Measurements from ENCODE around the gene ARHGAP4.

Gene ARHGAP4

GRCh38 chrX:153863251-153863991, 62.6 kb downstream of the ARHGAP4 start:
- no peak for DNase-seq

- no peak for DNase-seq
Observed at GRCh38 chrX:153862369-153863250, 63.5 kb downstream of the ARHGAP4 start.

DNA sequence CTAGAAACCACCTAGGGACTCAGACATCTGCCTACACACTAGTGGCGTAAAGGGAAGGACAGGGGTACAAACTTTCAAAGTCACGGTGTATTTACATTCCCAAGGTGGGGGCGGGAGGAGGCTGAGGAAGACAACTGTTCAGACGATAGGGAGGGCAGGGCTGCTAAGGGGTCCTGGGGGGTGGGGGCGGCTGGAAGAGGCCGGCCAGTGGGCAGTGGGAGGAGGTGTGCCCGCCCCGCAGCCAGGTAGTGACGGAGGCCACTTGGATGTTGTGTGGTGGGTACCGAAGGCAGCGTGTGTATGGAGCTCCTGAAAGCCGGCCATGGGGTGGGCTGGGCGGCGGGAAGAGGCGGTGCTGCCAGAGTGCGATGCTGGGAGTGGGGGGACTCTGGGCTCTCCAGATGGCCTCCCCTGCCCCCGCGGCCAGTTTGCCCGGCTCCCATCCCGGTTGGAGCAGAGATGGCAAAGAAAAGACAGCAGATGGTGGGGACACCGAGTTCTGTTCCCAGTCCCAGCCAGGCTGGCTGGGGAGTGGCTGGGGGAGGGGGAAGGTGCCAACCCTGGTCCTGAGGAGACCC, 64.2 kb downstream of the ARHGAP4 start:
- no peak for DNase-seq

DNA sequence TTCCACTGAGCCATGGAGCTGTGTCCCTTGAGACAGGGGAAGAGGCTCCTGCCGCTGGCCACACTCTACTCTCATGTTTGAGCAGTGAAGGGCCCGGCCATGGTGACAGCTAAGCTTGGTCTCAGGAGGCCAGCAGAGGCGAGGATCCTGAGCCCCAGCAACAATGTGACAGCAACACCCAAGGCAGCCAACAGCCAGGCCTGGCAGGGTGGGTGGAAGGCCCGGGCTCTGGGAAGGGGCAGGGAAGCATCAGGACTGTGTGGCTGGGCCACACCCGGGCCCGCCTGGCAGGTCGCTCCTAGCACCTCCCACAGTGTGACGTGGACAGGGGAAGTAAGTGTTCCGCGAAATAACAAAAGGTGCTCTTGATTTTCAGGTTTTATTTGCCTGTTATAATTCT, 64.9 kb downstream of the ARHGAP4 start:
- no peak for DNase-seq
